Sciatic nerve (tissue), 2 donors: Measurements from ENCODE around the gene ARHGEF37. TPM values are rescaled to one million over a fixed set of nuclear protein-coding genes. Genes with fewer than 3 reads are reported as not detected.
"Not testable (repeated sequence)": the region's sequence is repeated elsewhere in the genome, so short reads cannot be mapped to it uniquely, and the experiment has no call there.

Experiments
- ATAC-seq: fragments of 200-7000 bp; cut with Tn5 transposase; one replicate; pipeline ENCODE4 v1.9.1; 2020; ENCODE audit warnings: mild to moderate bottlenecking, moderate library complexity
- DNase-seq: peaks from one replicate; pipeline ENCODE4 v3.0.0-alpha.2; 2020; ENCODE audit warnings: low spot score
- intact Hi-C: fragments of 100-400 bp; cut with DNase I; formaldehyde crosslinking; loops from one replicate; pipeline ENCODE4 v1.14.2; 2022
- total RNA-seq: library from RNA; stranded (reverse); fragmentation: NEBNext Ultra II Directional; extraction: Animal tissue kit (Norgen Biotek cat#: 25700); gene quantifications from one replicate; pipeline ENCODE4 v1.2.1, GENCODE V29; 2021
- donor health status: DM: no; HTN: no; CAD: no.
- donor health status: DM: no; HTN: no; CAD: no.

Gene ARHGEF37
- total RNA-seq, 1 donor from 2014 or later = 86.7 TPM

GRCh38 chr5:149596712-149597111, 15.4 kb downstream of the ARHGEF37 start:
- peak; percentile 72 for ATAC-seq
- intact Hi-C loops = no loop called here

DNA sequence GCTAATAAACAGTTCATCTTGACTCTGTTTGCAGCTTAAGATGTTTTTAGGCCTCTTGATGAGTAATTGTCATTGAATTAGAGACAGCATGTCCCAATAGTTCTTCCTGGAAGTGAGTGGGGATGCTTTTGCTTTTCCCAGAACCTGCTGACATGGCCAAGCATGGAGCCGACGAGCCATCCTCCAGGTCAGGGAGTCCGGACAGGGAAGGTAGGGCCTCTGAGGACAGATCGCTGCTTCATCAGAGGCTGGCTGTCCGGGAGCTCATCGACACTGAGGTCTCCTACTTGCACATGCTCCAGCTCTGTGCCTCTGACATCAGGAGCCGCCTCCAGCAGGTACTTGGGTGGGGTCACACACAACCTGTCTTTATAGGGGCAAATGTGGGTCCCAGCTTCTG, 16.3 kb downstream of the ARHGEF37 start:
- intact Hi-C loops = no loop called here
- ATAC-seq = no peak
- no peak for DNase-seq

More at GRCh38 chr5:149596712-149597111, 15.4 kb downstream of the ARHGEF37 start:
- no peak for DNase-seq

GRCh38 chr5:149598234-149598633, 16.9 kb downstream of the ARHGEF37 start:
- ATAC-seq, intact Hi-C loops, DNase-seq: not testable (repeated sequence)

GRCh38 chr5:149598966-149599365, 17.7 kb downstream of the ARHGEF37 start:
- no peak for ATAC-seq
- DNase-seq = no peak
- intact Hi-C loops = no loop called here

DNA sequence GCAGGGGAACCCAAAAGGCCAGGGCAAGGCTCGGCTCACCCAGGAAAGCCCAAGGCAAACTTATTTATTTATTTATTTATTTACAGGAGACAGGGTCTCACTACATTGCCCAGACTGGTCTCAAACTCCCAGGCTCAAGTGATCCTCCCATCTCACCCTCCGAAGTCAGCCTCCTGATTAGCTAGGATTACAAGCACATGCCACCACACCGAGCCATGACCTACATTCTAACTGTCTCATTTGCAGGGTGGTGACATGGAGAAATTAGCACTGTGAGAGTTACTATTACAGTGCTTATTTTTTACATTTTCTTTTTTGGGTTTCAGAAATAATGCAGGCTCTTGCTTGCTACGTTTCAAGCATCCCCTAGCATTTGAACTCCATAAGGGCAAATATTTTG, 18.1 kb downstream of the ARHGEF37 start:
- no peak for ATAC-seq

DNA sequence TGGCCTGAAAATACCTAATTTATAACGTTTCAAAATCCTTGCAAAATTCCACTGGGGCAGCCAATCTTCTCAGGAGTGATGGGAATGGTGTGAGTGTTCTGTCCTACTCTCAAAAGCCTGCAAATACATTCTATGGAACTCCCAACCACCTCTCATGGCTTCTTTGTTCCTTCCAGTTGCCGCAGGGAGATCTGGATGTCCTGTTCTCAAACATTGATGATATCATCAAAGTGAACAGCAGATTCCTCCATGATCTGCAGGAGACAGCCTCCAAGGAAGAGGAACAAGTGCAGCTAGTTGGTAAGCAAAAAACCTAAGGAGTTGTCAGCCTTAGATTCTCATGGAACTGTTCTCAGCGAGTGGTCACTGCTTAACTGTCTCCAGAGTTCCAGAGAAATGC, 19.6 kb downstream of the ARHGEF37 start:
- ATAC-seq (no peak), DNase-seq (no peak)
- intact Hi-C loops = no loop called here

More for the DNA sequence above, 18.1 kb downstream of the ARHGEF37 start:
- DNase-seq = no peak
- intact Hi-C loops = no loop called here

GRCh38 chr5:149603210-149603609, 21.9 kb downstream of the ARHGEF37 start:
- ATAC-seq (no peak), DNase-seq (no peak)
- intact Hi-C loops = no loop called here

GRCh38 chr5:149603920-149604319, 22.6 kb downstream of the ARHGEF37 start:
- ATAC-seq (no peak), DNase-seq (no peak)
- intact Hi-C loops = no loop called here

DNA sequence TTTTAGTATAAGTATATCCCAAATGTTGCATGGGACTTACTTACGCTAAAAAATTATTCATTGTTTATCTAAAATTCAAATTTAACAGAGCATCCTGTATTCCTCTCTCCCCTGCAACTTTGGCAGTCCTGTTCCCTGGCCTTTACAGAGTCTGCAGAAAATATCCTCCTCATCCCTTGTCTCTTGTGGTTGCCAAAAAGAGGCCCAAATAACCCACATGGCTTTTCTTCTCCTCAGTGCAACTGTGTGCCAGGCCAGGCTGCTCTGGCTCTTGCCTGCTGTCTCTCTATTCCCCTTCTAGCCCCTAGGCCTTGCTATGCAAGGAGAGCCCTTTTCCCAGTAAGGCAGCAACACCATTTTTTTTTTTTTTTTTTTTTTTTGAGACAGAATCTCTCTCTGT, 23.0 kb downstream of the ARHGEF37 start:
- ATAC-seq = no peak

GRCh38 chr5:149605354-149605997, 24.2 kb downstream of the ARHGEF37 start:
- ATAC-seq (no peak), DNase-seq (no peak)
- intact Hi-C loops = no loop called here

More for the DNA sequence above, 23.0 kb downstream of the ARHGEF37 start:
- DNase-seq = no peak
- intact Hi-C loops = no loop called here

DNA sequence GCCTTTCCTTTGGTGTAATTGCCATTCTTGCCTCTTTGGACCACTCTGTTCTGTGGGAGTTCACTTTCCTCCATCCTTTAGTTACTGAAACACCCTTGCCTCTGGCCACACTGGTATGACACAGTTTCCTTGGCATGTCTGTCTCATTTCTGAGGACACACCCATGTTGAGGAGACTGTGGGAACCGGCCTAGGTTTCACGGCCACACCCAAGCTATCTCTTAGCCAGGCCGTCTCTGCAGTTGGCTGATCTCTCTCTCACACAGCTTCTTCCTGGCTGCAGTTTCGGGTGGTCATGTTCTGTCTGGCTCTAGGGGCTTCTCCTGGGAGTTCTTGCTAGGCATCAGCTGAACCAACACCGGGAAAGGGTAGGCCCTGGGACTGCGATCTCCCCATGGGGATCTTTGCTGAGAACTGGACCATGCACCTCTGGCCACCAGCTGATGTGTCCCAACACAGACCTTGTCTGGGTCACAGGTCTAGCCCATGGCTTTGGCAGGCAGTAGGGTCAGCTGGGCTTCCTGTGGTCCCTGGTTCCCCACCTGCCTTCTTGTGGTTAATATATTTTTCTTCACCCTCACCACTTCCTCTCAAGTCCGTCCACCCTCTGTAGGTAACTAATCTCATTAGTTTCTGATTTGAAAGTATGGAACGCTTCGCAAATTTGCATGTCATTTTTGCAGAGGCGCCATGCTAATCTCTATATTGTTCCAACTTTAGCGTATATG, 24.9 kb downstream of the ARHGEF37 start:
- ATAC-seq (peak; percentile 82), DNase-seq (no peak)
- intact Hi-C loops = no loop called here

- ATAC-seq (no peak), DNase-seq (no peak)
- intact Hi-C loops = no loop called here
These were observed 27.7 kb downstream of the ARHGEF37 start for GRCh38 chr5:149608936-149609545.

GRCh38 chr5:149609640-149610219, 28.4 kb downstream of the ARHGEF37 start:
- intact Hi-C loops = no loop called here
- DNase-seq = no peak
- ATAC-seq = no peak

- DNase-seq (no peak), ATAC-seq (peak; percentile 18)
- intact Hi-C loops = no loop called here
These were observed 29.4 kb downstream of the ARHGEF37 start for GRCh38 chr5:149610589-149611255.

GRCh38 chr5:149611326-149611725, 30.0 kb downstream of the ARHGEF37 start:
- no peak for DNase-seq
- ATAC-seq = peak; percentile 56
- intact Hi-C loops = no loop called here

GRCh38 chr5:149614034-149614907, 33.0 kb downstream of the ARHGEF37 start:
- no peak for ATAC-seq
- no peak for DNase-seq
- intact Hi-C loops = no loop called here

DNA sequence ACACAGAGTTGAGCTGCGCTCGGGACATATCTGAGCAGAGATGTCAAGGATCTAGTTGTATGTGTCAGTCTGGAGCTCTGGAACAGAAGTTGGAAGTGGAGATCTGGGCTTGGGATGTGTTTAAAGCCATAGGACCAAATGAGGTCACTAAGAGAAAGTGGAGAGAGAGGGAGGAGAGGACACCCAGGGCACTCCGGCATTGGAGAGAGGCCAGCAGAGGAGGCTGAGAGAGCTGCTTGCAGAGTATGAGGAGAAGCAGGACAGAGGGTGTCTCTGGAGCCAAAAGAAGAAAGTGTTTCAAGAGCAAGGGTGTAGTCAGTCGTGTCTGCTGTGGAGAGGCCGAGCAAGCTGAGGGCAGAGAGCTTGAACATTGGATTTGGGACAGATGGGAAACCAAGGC, 34.7 kb downstream of the ARHGEF37 start:
- intact Hi-C loops = no loop called here
- ATAC-seq = no peak

GRCh38 chr5:149616727-149617285, 35.5 kb downstream of the ARHGEF37 start:
- ATAC-seq (no peak), DNase-seq (no peak)
- intact Hi-C loops = no loop called here

More for the DNA sequence above, 34.7 kb downstream of the ARHGEF37 start:
- no peak for DNase-seq
